ENCODE measurements around the gene CCDC51.

The CCDC51 gene

DNA sequence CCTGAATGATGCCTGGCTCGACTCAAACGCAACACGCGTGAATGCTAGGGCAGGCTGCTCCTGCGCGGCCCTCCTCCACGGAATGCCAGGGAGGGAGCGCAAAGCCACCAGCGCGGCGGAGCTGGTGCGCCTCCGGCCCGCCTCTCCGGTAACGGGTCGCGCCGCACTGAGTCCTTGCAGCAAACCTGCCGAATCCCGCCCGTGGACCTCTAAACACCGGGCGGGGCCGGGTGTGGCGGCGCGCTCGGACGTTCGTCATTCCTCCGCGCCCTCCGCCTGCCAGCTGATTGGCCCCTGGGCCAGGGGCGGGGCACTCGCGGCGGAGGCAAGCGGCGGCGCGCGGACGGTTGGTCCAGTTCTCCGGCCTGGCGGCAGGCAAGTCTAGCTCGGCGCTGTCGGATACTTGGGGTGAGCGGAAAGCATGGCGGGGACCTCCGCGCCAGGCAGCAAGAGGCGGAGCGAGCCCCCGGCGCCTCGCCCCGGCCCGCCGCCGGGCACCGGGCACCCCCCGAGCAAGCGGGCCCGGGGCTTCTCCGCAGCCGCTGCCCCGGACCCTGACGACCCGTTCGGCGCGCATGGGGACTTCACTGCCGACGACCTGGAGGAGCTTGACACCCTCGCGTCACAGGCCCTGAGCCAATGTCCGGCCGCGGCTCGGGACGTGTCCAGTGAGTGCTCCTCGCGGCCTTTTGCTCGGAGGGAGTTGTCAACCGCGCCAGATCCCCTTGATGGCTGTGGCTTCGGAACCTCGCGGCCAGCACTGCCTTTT, 6.7 kb upstream of the CCDC51 start, which contains the start of gene ATRIP:
Gene ATRIP (plus strand): TSS at position 313 of the 769 bp plus-strand sequence. CDS start 109 bp downstream, at position 422.
- TF ChIP-seq, protein P1, sequence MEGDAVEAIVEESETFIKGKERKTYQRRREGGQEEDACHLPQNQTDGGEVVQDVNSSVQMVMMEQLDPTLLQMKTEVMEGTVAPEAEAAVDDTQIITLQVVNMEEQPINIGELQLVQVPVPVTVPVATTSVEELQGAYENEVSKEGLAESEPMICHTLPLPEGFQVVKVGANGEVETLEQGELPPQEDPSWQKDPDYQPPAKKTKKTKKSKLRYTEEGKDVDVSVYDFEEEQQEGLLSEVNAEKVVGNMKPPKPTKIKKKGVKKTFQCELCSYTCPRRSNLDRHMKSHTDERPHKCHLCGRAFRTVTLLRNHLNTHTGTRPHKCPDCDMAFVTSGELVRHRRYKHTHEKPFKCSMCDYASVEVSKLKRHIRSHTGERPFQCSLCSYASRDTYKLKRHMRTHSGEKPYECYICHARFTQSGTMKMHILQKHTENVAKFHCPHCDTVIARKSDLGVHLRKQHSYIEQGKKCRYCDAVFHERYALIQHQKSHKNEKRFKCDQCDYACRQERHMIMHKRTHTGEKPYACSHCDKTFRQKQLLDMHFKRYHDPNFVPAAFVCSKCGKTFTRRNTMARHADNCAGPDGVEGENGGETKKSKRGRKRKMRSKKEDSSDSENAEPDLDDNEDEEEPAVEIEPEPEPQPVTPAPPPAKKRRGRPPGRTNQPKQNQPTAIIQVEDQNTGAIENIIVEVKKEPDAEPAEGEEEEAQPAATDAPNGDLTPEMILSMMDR (IDR thresholded peaks at IDR 0.05; ENCODE audit: extremely low read depth, missing control alignments): no peak
- peak; percentile 97 for DNase-seq (ENCODE audit: low spot score)

DNA sequence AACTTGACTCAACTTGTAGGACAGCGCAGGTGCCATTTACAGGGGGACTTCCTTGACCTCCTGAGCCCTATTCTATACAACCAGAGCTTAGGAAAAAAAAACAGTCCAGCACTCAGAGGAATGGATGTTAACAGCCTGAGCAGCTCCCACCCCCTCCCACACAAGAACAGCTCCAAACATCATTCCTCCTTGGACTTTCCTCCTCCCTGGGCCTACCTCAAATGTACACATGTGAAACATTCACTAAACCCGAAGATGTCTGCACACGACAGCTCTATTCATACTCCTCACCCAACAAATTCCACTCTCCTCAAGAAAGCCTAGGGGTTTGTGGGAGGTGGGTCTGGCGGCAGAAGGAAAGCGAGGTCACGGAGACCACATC, 6.1 kb upstream of the CCDC51 start:
- TF ChIP-seq, protein P1 (IDR thresholded peaks at IDR 0.05; ENCODE audit: extremely low read depth, missing control alignments): no peak
- DNase-seq (ENCODE audit: low spot score): no peak

DNA sequence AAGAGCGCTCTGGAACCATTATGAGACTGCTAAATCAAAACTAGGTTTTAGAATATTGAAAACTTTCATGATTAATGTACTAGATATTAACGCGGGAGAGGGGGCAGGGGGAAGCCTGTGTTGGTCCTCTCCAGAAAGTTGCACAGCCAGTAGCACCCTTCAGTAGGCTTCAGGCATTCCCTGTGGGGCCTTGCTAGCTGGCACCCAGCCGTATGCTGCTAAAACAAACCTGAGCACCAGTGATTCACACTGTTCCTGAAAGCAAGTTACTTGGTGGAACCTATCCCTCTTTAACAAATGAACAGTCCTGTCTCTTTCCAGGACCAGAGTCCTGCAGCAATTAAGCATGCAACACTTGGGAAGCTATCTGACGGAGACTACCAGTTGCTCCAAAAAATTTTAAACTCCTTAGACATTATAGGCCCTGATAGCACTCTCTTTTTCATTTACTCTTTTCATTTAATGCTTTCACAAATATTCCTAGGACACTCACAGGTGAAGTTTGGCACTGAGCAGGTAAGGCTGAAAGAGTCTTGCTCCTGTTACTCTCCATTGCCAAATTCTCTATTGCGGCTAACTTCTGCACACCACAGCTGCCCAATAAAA, 5.5 kb upstream of the CCDC51 start:
- no peak for DNase-seq (ENCODE audit: low spot score)
- TF ChIP-seq, protein P1 (IDR thresholded peaks at IDR 0.05; ENCODE audit: extremely low read depth, missing control alignments): no peak

DNA sequence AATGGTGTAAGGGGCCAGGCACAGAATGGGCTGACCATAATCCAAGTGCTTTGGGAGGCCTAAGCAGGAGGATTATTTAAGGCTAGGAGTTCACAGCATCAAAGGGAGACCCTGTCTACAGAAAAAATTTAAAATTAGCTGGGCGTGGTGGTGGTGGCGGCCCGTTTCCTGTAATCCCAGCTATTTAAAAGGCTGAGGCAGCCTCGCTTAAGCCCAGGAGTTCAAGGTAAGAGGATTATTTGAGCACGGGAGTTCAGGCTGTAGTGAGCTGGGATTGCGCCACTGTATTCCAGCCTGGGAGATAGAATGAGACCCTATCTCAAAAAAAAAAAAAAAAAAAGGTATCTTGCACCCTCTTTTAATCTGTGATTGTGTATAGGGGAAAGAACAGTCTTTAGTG, 2.0 kb upstream of the CCDC51 start:
- DNase-seq (ENCODE audit: low spot score): no peak

DNA sequence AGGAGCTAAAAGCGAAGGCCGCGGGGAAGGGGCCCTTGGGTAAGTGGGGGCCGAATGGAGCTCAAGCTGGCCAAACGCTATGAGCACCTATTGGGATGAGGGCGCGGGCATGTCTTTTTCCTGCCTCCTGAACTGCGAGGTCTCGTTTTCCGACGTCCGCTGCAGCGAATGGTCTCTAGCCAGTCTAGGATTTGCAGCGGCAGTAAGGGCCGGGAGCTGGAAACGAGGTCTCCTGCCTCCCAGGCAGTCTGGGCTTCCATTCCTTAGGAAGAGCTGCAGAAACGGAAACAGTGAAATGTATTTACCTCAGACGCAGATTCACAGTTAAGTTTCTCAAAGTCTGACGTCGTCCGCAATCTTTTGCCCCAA, 655 bp upstream of the CCDC51 start:
- no peak for DNase-seq (ENCODE audit: low spot score)
- TF ChIP-seq, protein P1 (IDR thresholded peaks at IDR 0.05; ENCODE audit: extremely low read depth, missing control alignments): no peak

More for the DNA sequence above, 2.0 kb upstream of the CCDC51 start:
- TF ChIP-seq, protein P1 (IDR thresholded peaks at IDR 0.05; ENCODE audit: extremely low read depth, missing control alignments): no peak

DNA sequence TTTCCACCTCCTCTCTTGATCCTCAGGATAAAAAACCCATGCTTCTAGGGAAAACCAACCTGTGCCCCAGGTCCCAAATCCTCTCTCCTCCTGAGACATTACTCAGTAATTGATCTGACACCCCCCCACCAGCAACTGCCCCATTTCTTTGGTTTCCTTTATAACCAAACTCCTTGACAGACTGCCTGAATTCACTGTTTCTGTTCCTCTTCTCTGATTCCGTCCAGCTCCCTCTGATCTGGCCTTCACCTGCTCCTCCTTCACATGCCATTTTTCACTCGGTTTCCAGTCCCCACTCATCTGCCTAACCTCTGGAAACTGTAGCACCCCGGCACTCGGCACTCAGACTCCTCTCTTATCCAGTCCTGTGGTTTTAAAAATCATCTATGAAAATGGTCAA, 2.1 kb downstream of the CCDC51 start:
- TF ChIP-seq, protein P1 (IDR thresholded peaks at IDR 0.05; ENCODE audit: extremely low read depth, missing control alignments): no peak

DNA sequence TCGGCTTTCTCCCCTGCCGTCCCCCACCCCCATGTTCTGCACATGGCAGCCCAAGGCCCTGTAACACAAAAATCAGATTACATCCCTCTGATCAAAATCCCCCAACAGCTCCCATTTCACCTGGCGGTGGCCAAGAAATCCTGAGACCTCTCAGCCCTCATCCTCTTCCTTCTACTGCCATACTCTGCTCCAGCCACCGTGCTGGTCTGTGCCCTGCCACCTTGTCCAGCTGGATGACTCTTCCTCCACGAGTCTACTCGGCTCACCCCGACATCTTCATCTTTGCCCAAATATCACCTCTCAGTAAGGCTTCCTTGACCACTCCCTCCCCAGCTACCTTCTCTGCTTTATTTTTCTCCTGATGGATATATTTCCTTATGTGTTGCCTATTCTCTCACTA, 3.1 kb downstream of the CCDC51 start:
- TF ChIP-seq, protein P1 (IDR thresholded peaks at IDR 0.05; ENCODE audit: extremely low read depth, missing control alignments): no peak
- DNase-seq (ENCODE audit: low spot score): no peak

More for the DNA sequence above, 2.1 kb downstream of the CCDC51 start:
- no peak for DNase-seq (ENCODE audit: low spot score)

All from GM20000 (cell line).